Left lobe of liver (tissue), 2 donors: ENCODE results near the gene EIF4G3. TPM values are rescaled to one million over a fixed set of nuclear protein-coding genes. Genes with fewer than 3 reads are reported as not detected.
A peak's percentile ranks its signal among the peaks of the same experiment; 100 is the strongest.
"Not testable (repeated sequence)": the region's sequence is repeated elsewhere in the genome, so short reads cannot be mapped to it uniquely, and the experiment has no call there.

Source experiments
- ATAC-seq: fragments of 200-7000 bp; cut with Tn5 transposase; one replicate; pipeline ENCODE4 v1.9.1; 2020; ENCODE audit warnings: mild to moderate bottlenecking, moderate library complexity
- DNase-seq: peaks from one replicate; pipeline ENCODE4 v3.0.0-alpha.2; 2020; ENCODE audit warnings: low spot score
- total RNA-seq: library from RNA; stranded (reverse); gene quantifications from one replicate; pipeline ENCODE4 v1.2.1, GENCODE V29; 2021
- donor health status: DM: no; HTN: no; CAD: no; lungs with moderate emphysema.
- donor health status: DM: no; HTN: yes; CAD: no.

The EIF4G3 gene
- total RNA-seq, 1 donor from 2014 or later = 17.1 TPM

- ATAC-seq (no peak), DNase-seq (no peak)
Measured at GRCh38 chr1:20899154-20899972, 277.3 kb downstream of the EIF4G3 start.

GRCh38 chr1:20896826-20897225 lies 279.9 kb downstream of the EIF4G3 start:
- peak; percentile 96 for ATAC-seq

GRCh38 chr1:20893931-20894330 lies 282.8 kb downstream of the EIF4G3 start:
- no peak for ATAC-seq

More at GRCh38 chr1:20896826-20897225, 279.9 kb downstream of the EIF4G3 start:
- DNase-seq = no peak

GRCh38 chr1:20891091-20891490 lies 285.6 kb downstream of the EIF4G3 start:
- ATAC-seq = no peak
- no peak for DNase-seq

More at GRCh38 chr1:20893931-20894330, 282.8 kb downstream of the EIF4G3 start:
- no peak for DNase-seq

GRCh38 chr1:20887246-20887645 lies 289.5 kb downstream of the EIF4G3 start:
- ATAC-seq (no peak), DNase-seq (no peak)

GRCh38 chr1:20885121-20885520 lies 291.6 kb downstream of the EIF4G3 start:
- DNase-seq = no peak

GRCh38 chr1:20884513-20884912 lies 292.2 kb downstream of the EIF4G3 start:
- no peak for DNase-seq

More at GRCh38 chr1:20885121-20885520, 291.6 kb downstream of the EIF4G3 start:
- ATAC-seq = peak; percentile 48

GRCh38 chr1:20883766-20884165 lies 292.9 kb downstream of the EIF4G3 start:
- DNase-seq = no peak
- ATAC-seq = no peak

More at GRCh38 chr1:20884513-20884912, 292.2 kb downstream of the EIF4G3 start:
- peak; percentile 35 for ATAC-seq

GRCh38 chr1:20882837-20883236 lies 293.9 kb downstream of the EIF4G3 start:
- DNase-seq (no peak), ATAC-seq (peak; percentile 44)

GRCh38 chr1:20878799-20879198 lies 297.9 kb downstream of the EIF4G3 start:
- DNase-seq (no peak), ATAC-seq (no peak)

GRCh38 chr1:20875198-20875973 lies 301.3 kb downstream of the EIF4G3 start:
- no peak for DNase-seq
- ATAC-seq = no peak

- no peak for ATAC-seq
- DNase-seq = no peak
Measured at GRCh38 chr1:20873311-20873710, 303.4 kb downstream of the EIF4G3 start.

GRCh38 chr1:20871419-20871818 lies 305.3 kb downstream of the EIF4G3 start:
- DNase-seq = no peak
- ATAC-seq = no peak

- ATAC-seq = no peak
- no peak for DNase-seq
Measured at GRCh38 chr1:20870718-20871117, 306.0 kb downstream of the EIF4G3 start.

GRCh38 chr1:20868263-20868662 lies 308.4 kb downstream of the EIF4G3 start:
- no peak for DNase-seq
- no peak for ATAC-seq

- DNase-seq = no peak
- ATAC-seq = no peak
Measured at GRCh38 chr1:20867847-20868246, 308.9 kb downstream of the EIF4G3 start.

GRCh38 chr1:20867062-20867461 lies 309.6 kb downstream of the EIF4G3 start:
- no peak for DNase-seq
- no peak for ATAC-seq

GRCh38 chr1:20865001-20865400 lies 311.7 kb downstream of the EIF4G3 start:
- no peak for ATAC-seq

GRCh38 chr1:20854529-20854928 lies 322.2 kb downstream of the EIF4G3 start:
- no peak for ATAC-seq
- no peak for DNase-seq

More at GRCh38 chr1:20865001-20865400, 311.7 kb downstream of the EIF4G3 start:
- no peak for DNase-seq

GRCh38 chr1:20851791-20852190 lies 324.9 kb downstream of the EIF4G3 start:
- not testable (repeated sequence) for DNase-seq, ATAC-seq

GRCh38 chr1:20850021-20850420 lies 326.7 kb downstream of the EIF4G3 start:
- DNase-seq (no peak), ATAC-seq (no peak)

- ATAC-seq (no peak), DNase-seq (no peak)
Measured at GRCh38 chr1:20849100-20849499, 327.6 kb downstream of the EIF4G3 start.
